SK-N-SH (cell line): ENCODE data around the gene COBL. TPM values are rescaled to one million over a fixed set of nuclear protein-coding genes. Genes with fewer than 3 reads are reported as not detected.
A peak's percentile ranks its signal among the peaks of the same experiment; 100 is the strongest.

ENCODE experiments used
- CTCF ChIA-PET: fragments of 300-600, 350-600 bp; formaldehyde crosslinking; extraction: SDS; loops from one replicate; lab custom pipeline; 2021; lab: Yijun Ruan, JAX
- POLR2A ChIA-PET: fragments of 350-600 bp; sonication (Branson Sonifier 250); formaldehyde crosslinking; extraction: SDS; loops from one replicate; lab custom pipeline; 2020; ENCODE audit warnings: antibody characterized with exemption, inconsistent platforms; lab: Yijun Ruan, JAX
- DNase-seq: peaks from one replicate; pipeline ENCODE4 v3.0.0; 2012
- H2AFZ ChIP-seq: fragments of 200-600 bp; sonication (generic); 2 replicates; pipeline ENCODE4 v1.8.1; 2016; ENCODE audit warnings: antibody characterized with exemption, mild to moderate bottlenecking, low read depth
- H3F3A ChIP-seq: fragments of 200-600 bp; sonication (generic); replicated peaks from 2 replicates; pipeline ENCODE3; 2016; ENCODE audit warnings: antibody characterized with exemption, mild to moderate bottlenecking; ENCODE audit not compliant: insufficient read depth
- H3K27ac ChIP-seq, 2 experiments: fragments of 200-500 bp in 1 of 2; fragments of 200-600 bp in 1 of 2; sonication (Bioruptor generic) in 1 of 2; sonication (generic), shearing (Covaris generic) in 1 of 2; 2 replicates each; pipeline versions ENCODE4 v1.5.1 to v1.6.1; 2014 to 2016; ENCODE audit warnings: low read depth in 2 of 2, inconsistent platforms in 1 of 2, low read length in 1 of 2, mild to moderate bottlenecking in 1 of 2, mixed read lengths in 1 of 2
- H3K27me3 ChIP-seq: fragments of 200-600 bp; sonication (generic), shearing (Covaris generic); 2 replicates; pipeline ENCODE4 v1.6.1; 2016; ENCODE audit warnings: mixed run types; ENCODE audit not compliant: insufficient read depth
- H3K36me3 ChIP-seq, 2 experiments: fragments of 200-500 bp in 1 of 2; fragments of 200-600 bp in 1 of 2; sonication (Bioruptor generic) in 1 of 2; sonication (generic) in 1 of 2; replicated peaks in 1 of 2; 2 replicates each; pipeline versions ENCODE3 to v1.5.1; 2014 to 2016; ENCODE audit warnings: low read length in 1 of 2, mild to moderate bottlenecking in 1 of 2; ENCODE audit not compliant: insufficient read depth in 2 of 2, control insufficient read depth in 1 of 2
- H3K4me1 ChIP-seq, 2 experiments: fragments of 200-500 bp in 1 of 2; fragments of 200-600 bp in 1 of 2; sonication (Bioruptor generic) in 1 of 2; sonication (generic), shearing (Covaris generic) in 1 of 2; 2 replicates each; pipeline versions ENCODE4 v1.5.1 to v1.6.1; 2014 to 2016; ENCODE audit warnings: low read depth in 1 of 2, low read length in 1 of 2, mixed run types in 1 of 2; ENCODE audit not compliant: insufficient read depth in 2 of 2, control insufficient read depth in 1 of 2
- H3K4me2 ChIP-seq: fragments of 200-600 bp; sonication (generic), shearing (Covaris generic); 2 replicates; pipeline ENCODE4 v1.6.1; 2017; ENCODE audit warnings: mixed run types
- H3K4me3 ChIP-seq, 2 experiments: fragments of 200-500 bp in 1 of 2; fragments of 200-600 bp in 1 of 2; sonication (Bioruptor generic) in 1 of 2; sonication (generic), shearing (Covaris generic) in 1 of 2; 2 replicates each; pipeline versions ENCODE4 v1.5.1 to v1.8.1; 2014 to 2016; ENCODE audit warnings: low read depth in 2 of 2, inconsistent platforms in 1 of 2, low read length in 1 of 2, mild to moderate bottlenecking in 1 of 2, mixed read lengths in 1 of 2, moderate library complexity in 1 of 2
- H3K79me2 ChIP-seq: fragments of 200-600 bp; sonication (generic); 2 replicates; pipeline ENCODE4 v1.8.1; 2017; ENCODE audit warnings: mild to moderate bottlenecking; ENCODE audit not compliant: insufficient read depth
- H3K9ac ChIP-seq: fragments of 200-600 bp; sonication (generic); 2 replicates; pipeline ENCODE4 v1.6.1; 2017; ENCODE audit warnings: mixed run types
- H3K9me2 ChIP-seq: fragments of 200-600 bp; sonication (generic); 2 replicates; pipeline ENCODE4 v1.6.1; 2017; ENCODE audit warnings: mixed run types
- H3K9me3 ChIP-seq: fragments of 200-600 bp; sonication (generic); 2 replicates; pipeline ENCODE4 v1.6.1; 2017; ENCODE audit warnings: mixed run types, mild to moderate bottlenecking, moderate library complexity
- H4K20me1 ChIP-seq: fragments of 200-600 bp; sonication (generic); 2 replicates; pipeline ENCODE4 v1.6.1; 2017; ENCODE audit warnings: mild to moderate bottlenecking, mixed run types; ENCODE audit not compliant: insufficient read depth
- CTCF ChIP-seq: fragments of 200-600 bp; sonication (generic); IDR thresholded peaks from 2 replicates; pipeline ENCODE4 v1.6.1; 2017; ENCODE audit warnings: antibody characterized with exemption, mild to moderate bottlenecking, moderate library complexity
- JUND ChIP-seq: IDR thresholded peaks from 2 replicates; pipeline ENCODE4 v1.4.0; 2012
- MXI1 ChIP-seq: IDR thresholded peaks from 2 replicates; pipeline ENCODE4 v1.6.1; 2012; ENCODE audit warnings: mild to moderate bottlenecking, low read depth, low read length, improper control_type of control experiment
- RCOR1 ChIP-seq: fragments of 150-350 bp; IDR thresholded peaks from 2 replicates; pipeline ENCODE4 v1.6.1; 2017; ENCODE audit warnings: antibody characterized with exemption, low read length
- REST ChIP-seq: IDR thresholded peaks from 2 replicates; pipeline ENCODE4 v1.6.1; 2012; ENCODE audit warnings: mild to moderate bottlenecking, low read depth, low read length, moderate library complexity
- TAF1 ChIP-seq: IDR thresholded peaks from 2 replicates; pipeline ENCODE4 v1.6.1; 2012; ENCODE audit warnings: low read depth, mild to moderate bottlenecking, low read length, moderate library complexity, borderline replicate concordance
- WGBS: methylation state at CpG from one replicate; pipeline ENCODE4 v1.1.6; 2017; ENCODE audit warnings: low lambda C conversion rate; 5-methylcytosine and 5-hydroxymethylcytosine counted together
- polyA plus RNA-seq, 3 experiments: library from polyadenylated mRNA; depleted of rRNA; stranded (reverse); fragments of >200 nt; gene quantifications; 2 replicates each; pipeline ENCODE4 v1.2.3, GENCODE V29; 2012
- TF ChIP-seq, protein P1 (sequence below): IDR thresholded peaks from 2 replicates; pipeline ENCODE4; 2012

Gene COBL
- polyA plus RNA-seq, 1 of the 3 experiments (the other 2 are of a cell fraction), result under 0.01 TPM

DNA sequence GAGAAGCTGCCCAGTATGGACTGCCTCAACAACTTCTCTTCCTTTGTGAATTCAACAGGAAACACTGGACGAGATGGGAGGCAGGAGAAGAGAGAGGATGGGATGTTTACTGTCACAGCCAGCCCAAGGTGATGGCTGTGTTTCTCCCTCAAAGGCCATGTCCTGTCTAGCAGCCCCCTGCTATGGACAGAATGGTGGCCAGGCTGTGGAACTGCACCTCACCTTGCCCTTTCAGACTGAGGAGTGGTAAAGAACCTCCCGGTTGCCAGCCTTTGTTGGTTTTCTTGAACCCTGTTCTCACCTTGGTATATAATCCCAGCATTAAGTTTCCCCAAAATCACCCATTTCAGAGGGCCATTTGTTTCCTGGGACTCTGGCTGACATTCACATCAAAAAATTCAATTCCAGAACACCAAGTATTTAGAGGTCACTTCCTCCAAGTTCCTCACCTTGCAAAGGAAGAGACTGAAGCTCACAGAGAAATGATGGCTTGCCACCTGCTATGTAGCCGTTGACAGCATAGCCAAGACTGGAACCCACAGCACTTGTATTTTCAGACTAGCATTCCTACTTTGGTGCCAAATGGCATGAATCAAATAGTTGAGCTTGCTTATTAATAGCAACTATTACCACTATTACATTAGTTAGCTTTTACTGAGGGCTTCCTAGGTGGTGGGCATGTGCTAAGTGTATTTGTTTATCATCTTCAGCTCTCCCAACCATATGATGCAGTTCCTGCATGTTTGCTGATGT, 309.9 kb downstream of the COBL start:
- POLR2A ChIA-PET, result no interaction called here
- CTCF ChIA-PET, result interaction anchor here (1.0 kb wide), 1 partner anchor 23 kb away, joined by 3 read pairs; no protein-coding TSS in a partner anchor

More for the DNA sequence above, 309.9 kb downstream of the COBL start:
- no peak overlapping the region for H2AFZ ChIP-seq
- no peak for DNase-seq
- no peak overlapping the region for H3K4me2 ChIP-seq
- H3K9me3 ChIP-seq, result no peaks in the 10 kb centered on the region
- H3F3A ChIP-seq, result no peaks in the 10 kb centered on the region
- WGBS, result 14% methylated on average over 3 of the region's 3 CpGs
- H3K9me2 ChIP-seq, result no peaks in the 10 kb centered on the region
- H3K27me3 ChIP-seq, result peaks cover 21% of the 10 kb centered on the region
- H4K20me1 ChIP-seq, result no peaks in the 10 kb centered on the region
- no peak overlapping the region for H3K27ac ChIP-seq
- no peak overlapping the region for H3K4me3 ChIP-seq
- TF ChIP-seq MXI1 (no peak), TAF1 (no peak), JUND (no peak), RCOR1 (no peak), REST (no peak), CTCF (peak; percentile 30; the same call in 1 of the 2 replicates)
- TF ChIP-seq, protein P1, sequence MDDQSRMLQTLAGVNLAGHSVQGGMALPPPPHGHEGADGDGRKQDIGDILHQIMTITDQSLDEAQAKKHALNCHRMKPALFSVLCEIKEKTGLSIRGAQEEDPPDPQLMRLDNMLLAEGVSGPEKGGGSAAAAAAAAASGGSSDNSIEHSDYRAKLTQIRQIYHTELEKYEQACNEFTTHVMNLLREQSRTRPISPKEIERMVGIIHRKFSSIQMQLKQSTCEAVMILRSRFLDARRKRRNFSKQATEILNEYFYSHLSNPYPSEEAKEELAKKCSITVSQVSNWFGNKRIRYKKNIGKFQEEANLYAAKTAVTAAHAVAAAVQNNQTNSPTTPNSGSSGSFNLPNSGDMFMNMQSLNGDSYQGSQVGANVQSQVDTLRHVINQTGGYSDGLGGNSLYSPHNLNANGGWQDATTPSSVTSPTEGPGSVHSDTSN, result no peak
- TF ChIP-seq, all 33 proteins: peak for 1
- Histone ChIP-seq H3K79me2 (no peaks in the 10 kb centered on the region), H3K9ac (no peak overlapping the region), H3K4me1 (peaks cover 5 to 16% of the 10 kb centered on the region in 2 experiments; a peak in 2 of 4 replicates), H3K36me3 (no peaks in the 10 kb centered on the region)
